ENCODE results near the gene AICDA. TPM values are rescaled to one million over a fixed set of nuclear protein-coding genes. Genes with fewer than 3 reads are reported as not detected.

The AICDA gene
- total and polyA plus RNA-seq, 2 experiments from 2014 or later, result 0.31 TPM; not detected in 1

DNA sequence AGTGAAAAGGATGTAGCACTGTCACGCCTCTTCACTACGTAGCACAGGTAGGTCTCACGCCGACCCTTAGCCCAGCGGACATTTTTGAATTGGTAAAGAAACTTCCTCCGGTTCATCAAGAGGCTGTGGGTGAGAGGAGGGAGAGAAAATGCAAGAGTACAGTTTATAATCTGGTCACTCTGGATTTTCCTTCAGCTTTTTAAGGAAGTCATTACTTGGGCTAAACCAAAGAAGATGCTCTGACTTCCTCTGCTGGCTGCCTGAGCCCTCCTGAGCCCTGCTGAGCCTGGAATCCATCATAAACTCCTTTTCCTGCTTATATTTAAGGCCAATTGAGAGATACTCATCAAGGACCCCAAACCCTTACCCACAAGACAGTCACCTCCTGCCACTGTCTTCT lies 5.8 kb downstream of the AICDA start:
- Mint-ChIP-seq H3K4me3 (no peak overlapping the region), H3K36me3 (ENCODE audit: low read depth) (no peaks in the 10 kb centered on the region), H3K9me3 (no peaks in the 10 kb centered on the region), H3K27me3 (ENCODE audit: insufficient read depth, low read depth, poor library complexity) (peaks cover 4% of the 10 kb centered on the region), H3K27ac (no peak overlapping the region), H3K4me1 (peaks cover 26% of the 10 kb centered on the region)
- DNase-seq (ENCODE audit: low spot score), result no peak
- H3K27me3 ChIP-seq (ENCODE audit: insufficient read depth), result no peaks in the 10 kb centered on the region
- no peak overlapping the region for H2AFZ ChIP-seq
- ATAC-seq, result no peak
- H4K20me1 ChIP-seq (replicated peaks; ENCODE audit: insufficient read depth), result no peaks in the 10 kb centered on the region
- H3K4me3 ChIP-seq, result no peak overlapping the region
- no peaks in the 10 kb centered on the region for H3K36me3 ChIP-seq (ENCODE audit: insufficient read depth)
- 0 out of 2 replicates have a peak, but pooled peaks cover 4% of the 10 kb centered on the region for H3F3A ChIP-seq (replicated peaks; ENCODE audit: low read depth)
- no peak overlapping the region for H3K4me2 ChIP-seq
- H3K79me2 ChIP-seq (replicated peaks; ENCODE audit: insufficient read depth), result no peaks in the 10 kb centered on the region
- TF ChIP-seq ZNF114 (CRISPR knock-in tag; IDR thresholded peaks at IDR 0.05) (no peak), NANOG (IDR thresholded peaks at IDR 0.05; ENCODE audit: borderline replicate concordance) (no peak), CREB1 (CRISPR knock-in tag; IDR thresholded peaks at IDR 0.05; ENCODE audit: low read depth) (no peak), EZH2 (IDR thresholded peaks at IDR 0.05; ENCODE audit: low read depth, unreplicated experiment) (no peak), ZNF331 (CRISPR knock-in tag; IDR thresholded peaks at IDR 0.05; ENCODE audit: low read depth) (no peak)
- H3K4me1 ChIP-seq (ENCODE audit: insufficient read depth), result peaks cover 14% of the 10 kb centered on the region
- no peaks in the 10 kb centered on the region for H3K9me2 ChIP-seq (ENCODE audit: insufficient read depth)
- H3K27ac ChIP-seq (ENCODE audit: low read depth), result no peak overlapping the region

DNA sequence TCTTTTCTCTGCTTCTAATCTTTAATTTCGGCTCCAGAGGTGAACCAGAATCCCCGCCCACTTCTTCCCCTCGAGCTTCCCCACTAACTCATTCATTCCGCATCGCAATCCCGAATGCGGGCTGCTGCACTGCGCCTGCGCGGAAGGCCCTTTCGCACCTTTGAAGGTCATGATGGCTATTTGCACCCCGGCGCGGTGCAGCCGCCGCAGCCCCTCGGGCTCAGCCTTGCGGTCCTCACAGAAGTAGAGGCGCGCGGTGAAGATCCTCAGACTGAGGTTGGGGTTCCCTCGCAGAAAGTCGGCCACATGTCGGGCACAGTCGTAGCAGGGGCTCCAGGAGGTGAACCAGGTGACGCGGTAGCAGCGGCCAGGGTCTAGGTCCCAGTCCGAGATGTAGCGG lies 7.6 kb downstream of the AICDA start:
- H3K36me3 Mint-ChIP-seq (ENCODE audit: low read depth), result no peaks in the 10 kb centered on the region
- H3K27me3 Mint-ChIP-seq (ENCODE audit: insufficient read depth, low read depth, poor library complexity), result peaks cover 6% of the 10 kb centered on the region
- Histone ChIP-seq H2AFZ (peak overlapping the region; percentile 75), H3K4me3 (no peak overlapping the region), H3K36me3 (ENCODE audit: insufficient read depth) (no peaks in the 10 kb centered on the region), H3K27me3 (ENCODE audit: insufficient read depth) (no peaks in the 10 kb centered on the region), H3K27ac (ENCODE audit: low read depth) (no peak overlapping the region), H3K4me1 (ENCODE audit: insufficient read depth) (peaks cover 14% of the 10 kb centered on the region), H3F3A (replicated peaks; ENCODE audit: low read depth) (0 out of 2 replicates have a peak, but pooled peaks cover 4% of the 10 kb centered on the region), H3K4me2 (no peak overlapping the region), H3K9me2 (ENCODE audit: insufficient read depth) (no peaks in the 10 kb centered on the region), H3K79me2 (replicated peaks; ENCODE audit: insufficient read depth) (no peaks in the 10 kb centered on the region), H4K20me1 (replicated peaks; ENCODE audit: insufficient read depth) (no peaks in the 10 kb centered on the region)
- H3K4me3 Mint-ChIP-seq, result no peak overlapping the region
- H3K9me3 Mint-ChIP-seq, result no peaks in the 10 kb centered on the region
- DNase-seq (ENCODE audit: low spot score) (peak; percentile 29), ATAC-seq (no peak)
- H3K27ac Mint-ChIP-seq, result no peak overlapping the region
- peaks cover 26% of the 10 kb centered on the region for H3K4me1 Mint-ChIP-seq
- TF ChIP-seq EZH2phosphoT487 (IDR thresholded peaks at IDR 0.05; ENCODE audit: unreplicated experiment), result no peak
- TF ChIP-seq NANOG (IDR thresholded peaks at IDR 0.05; ENCODE audit: borderline replicate concordance), result no peak
- TF ChIP-seq, protein P1, sequence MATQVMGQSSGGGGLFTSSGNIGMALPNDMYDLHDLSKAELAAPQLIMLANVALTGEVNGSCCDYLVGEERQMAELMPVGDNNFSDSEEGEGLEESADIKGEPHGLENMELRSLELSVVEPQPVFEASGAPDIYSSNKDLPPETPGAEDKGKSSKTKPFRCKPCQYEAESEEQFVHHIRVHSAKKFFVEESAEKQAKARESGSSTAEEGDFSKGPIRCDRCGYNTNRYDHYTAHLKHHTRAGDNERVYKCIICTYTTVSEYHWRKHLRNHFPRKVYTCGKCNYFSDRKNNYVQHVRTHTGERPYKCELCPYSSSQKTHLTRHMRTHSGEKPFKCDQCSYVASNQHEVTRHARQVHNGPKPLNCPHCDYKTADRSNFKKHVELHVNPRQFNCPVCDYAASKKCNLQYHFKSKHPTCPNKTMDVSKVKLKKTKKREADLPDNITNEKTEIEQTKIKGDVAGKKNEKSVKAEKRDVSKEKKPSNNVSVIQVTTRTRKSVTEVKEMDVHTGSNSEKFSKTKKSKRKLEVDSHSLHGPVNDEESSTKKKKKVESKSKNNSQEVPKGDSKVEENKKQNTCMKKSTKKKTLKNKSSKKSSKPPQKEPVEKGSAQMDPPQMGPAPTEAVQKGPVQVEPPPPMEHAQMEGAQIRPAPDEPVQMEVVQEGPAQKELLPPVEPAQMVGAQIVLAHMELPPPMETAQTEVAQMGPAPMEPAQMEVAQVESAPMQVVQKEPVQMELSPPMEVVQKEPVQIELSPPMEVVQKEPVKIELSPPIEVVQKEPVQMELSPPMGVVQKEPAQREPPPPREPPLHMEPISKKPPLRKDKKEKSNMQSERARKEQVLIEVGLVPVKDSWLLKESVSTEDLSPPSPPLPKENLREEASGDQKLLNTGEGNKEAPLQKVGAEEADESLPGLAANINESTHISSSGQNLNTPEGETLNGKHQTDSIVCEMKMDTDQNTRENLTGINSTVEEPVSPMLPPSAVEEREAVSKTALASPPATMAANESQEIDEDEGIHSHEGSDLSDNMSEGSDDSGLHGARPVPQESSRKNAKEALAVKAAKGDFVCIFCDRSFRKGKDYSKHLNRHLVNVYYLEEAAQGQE (IDR thresholded peaks at IDR 0.05; ENCODE audit: unreplicated experiment), result no peak

DNA sequence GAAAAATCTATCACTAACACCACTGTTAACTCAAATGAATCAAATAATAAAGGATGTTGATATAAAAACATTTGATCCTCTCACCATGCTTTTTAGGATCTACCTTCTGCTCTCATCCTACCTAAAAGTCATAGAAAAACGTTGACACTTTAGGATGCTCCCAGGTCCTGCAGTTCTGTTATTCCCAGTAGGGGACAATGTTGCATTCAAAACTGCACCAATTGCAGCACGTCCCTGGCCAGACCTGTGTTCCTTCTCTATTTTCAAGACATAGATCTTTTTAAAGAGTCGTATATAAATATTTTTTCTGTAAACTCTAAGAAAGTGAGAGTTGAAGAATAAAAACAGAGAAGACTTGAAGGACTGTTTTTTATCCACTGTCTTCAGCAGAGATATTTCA lies 8.8 kb downstream of the AICDA start:
- Histone ChIP-seq H3K36me3 (ENCODE audit: insufficient read depth) (no peaks in the 10 kb centered on the region), H3F3A (replicated peaks; ENCODE audit: low read depth) (0 out of 2 replicates have a peak, but pooled peaks cover 4% of the 10 kb centered on the region), H3K27ac (ENCODE audit: low read depth) (no peak overlapping the region), H3K9me2 (ENCODE audit: insufficient read depth) (no peaks in the 10 kb centered on the region), H4K20me1 (replicated peaks; ENCODE audit: insufficient read depth) (no peaks in the 10 kb centered on the region), H2AFZ (0 out of 2 replicates have a peak overlapping the region, but pooled peaks have one; percentile 75), H3K4me3 (no peak overlapping the region), H3K27me3 (ENCODE audit: insufficient read depth) (no peaks in the 10 kb centered on the region), H3K4me2 (no peak overlapping the region), H3K79me2 (replicated peaks; ENCODE audit: insufficient read depth) (no peaks in the 10 kb centered on the region), H3K4me1 (ENCODE audit: insufficient read depth) (peaks cover 9% of the 10 kb centered on the region)
- TF ChIP-seq, protein P2, sequence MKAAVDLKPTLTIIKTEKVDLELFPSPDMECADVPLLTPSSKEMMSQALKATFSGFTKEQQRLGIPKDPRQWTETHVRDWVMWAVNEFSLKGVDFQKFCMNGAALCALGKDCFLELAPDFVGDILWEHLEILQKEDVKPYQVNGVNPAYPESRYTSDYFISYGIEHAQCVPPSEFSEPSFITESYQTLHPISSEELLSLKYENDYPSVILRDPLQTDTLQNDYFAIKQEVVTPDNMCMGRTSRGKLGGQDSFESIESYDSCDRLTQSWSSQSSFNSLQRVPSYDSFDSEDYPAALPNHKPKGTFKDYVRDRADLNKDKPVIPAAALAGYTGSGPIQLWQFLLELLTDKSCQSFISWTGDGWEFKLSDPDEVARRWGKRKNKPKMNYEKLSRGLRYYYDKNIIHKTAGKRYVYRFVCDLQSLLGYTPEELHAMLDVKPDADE (IDR thresholded peaks at IDR 0.05), result no peak
- TF ChIP-seq, protein P3, sequence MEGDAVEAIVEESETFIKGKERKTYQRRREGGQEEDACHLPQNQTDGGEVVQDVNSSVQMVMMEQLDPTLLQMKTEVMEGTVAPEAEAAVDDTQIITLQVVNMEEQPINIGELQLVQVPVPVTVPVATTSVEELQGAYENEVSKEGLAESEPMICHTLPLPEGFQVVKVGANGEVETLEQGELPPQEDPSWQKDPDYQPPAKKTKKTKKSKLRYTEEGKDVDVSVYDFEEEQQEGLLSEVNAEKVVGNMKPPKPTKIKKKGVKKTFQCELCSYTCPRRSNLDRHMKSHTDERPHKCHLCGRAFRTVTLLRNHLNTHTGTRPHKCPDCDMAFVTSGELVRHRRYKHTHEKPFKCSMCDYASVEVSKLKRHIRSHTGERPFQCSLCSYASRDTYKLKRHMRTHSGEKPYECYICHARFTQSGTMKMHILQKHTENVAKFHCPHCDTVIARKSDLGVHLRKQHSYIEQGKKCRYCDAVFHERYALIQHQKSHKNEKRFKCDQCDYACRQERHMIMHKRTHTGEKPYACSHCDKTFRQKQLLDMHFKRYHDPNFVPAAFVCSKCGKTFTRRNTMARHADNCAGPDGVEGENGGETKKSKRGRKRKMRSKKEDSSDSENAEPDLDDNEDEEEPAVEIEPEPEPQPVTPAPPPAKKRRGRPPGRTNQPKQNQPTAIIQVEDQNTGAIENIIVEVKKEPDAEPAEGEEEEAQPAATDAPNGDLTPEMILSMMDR (conservative IDR thresholded peaks at IDR 0.05; ENCODE audit: low read depth in 2 of 2), result peak; percentile 56 to 62
- TF ChIP-seq CREB1 (CRISPR knock-in tag; IDR thresholded peaks at IDR 0.05; ENCODE audit: low read depth), result no peak
- TF ChIP-seq STAT1 (IDR thresholded peaks at IDR 0.05; ENCODE audit: unreplicated experiment), result no peak
- Mint-ChIP-seq H3K4me3 (no peak overlapping the region; the same call in 2 of the 3 replicates), H3K36me3 (ENCODE audit: low read depth) (no peaks in the 10 kb centered on the region), H3K4me1 (peaks cover 18% of the 10 kb centered on the region), H3K9me3 (no peaks in the 10 kb centered on the region), H3K27me3 (ENCODE audit: insufficient read depth, low read depth, poor library complexity) (peaks cover 6% of the 10 kb centered on the region), H3K27ac (no peak overlapping the region)
- DNase-seq (ENCODE audit: low spot score) (peak; percentile 51), ATAC-seq (peak; percentile 50)

All from GM23338 (cell line).